Astrocyte of the spinal cord (primary cell): ENCODE data around the gene PNCK.

ENCODE experiments used
- DNase-seq: peaks from one replicate; pipeline ENCODE4 v3.0.0; 2011; ENCODE audit warnings: low read depth, low spot score
- H3K4me3 ChIP-seq: 2 replicates; pipeline ENCODE4 v1.5.1; 2011; ENCODE audit warnings: low read depth, mild to moderate bottlenecking, low read length, moderate library complexity
- in situ Hi-C: cut with HindIII; loops from 2 replicates; pipeline ENCODE4 v1.10.0; 2017; ENCODE audit warnings: low sequenced_read_pairs
- TF ChIP-seq, protein P1 (sequence below): IDR thresholded peaks from 2 replicates; pipeline ENCODE4 v1.5.1; 2012; ENCODE audit warnings: low read depth, mild to moderate bottlenecking, low read length, inconsistent platforms

The PNCK gene

DNA sequence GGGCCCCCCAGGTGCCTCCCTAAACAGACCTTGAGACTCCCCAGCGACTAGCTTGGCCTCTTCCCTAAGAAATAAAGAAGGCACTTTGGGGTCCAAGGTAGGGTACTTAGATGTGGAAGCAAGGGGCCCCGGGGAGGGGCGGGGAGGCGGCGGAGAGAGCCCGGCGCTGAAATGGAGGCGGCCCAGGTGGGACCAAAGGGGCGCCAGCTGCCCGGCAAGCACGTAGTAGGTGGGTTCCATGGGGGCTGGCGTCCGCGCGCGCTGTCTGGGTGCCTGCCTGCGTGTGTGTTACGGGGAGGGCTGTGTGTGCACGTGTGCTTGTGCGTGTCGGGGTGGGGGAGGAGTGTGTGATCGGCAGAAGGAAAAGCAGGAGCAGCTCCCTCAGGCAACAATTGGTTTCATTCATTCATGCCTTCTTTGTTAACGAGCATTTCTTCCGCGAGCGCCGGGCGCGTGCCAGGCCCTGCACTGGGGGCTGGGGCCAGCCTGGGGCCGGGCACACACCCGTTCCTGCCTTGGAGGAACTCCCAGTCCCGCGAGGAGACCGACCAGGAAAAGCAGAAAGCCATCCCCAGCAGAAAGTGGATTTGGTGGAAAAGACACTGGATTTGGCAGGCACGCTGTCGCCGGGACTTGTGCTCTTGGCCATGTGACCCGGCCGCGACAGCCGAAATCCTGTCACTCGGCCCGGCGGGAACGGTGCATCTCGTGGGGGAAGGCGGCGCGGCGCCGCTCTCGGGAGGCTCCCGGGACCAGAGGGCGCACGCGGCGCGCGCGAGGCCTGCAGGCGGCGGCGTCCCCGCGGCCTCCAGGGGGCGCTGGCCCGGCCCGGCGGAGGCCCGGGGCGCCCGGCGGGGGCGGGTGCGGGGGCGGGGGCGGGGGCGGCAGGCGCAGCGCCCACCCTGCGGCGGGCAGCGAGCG is 29.9 kb downstream of the PNCK start:
- TF ChIP-seq, protein P1, sequence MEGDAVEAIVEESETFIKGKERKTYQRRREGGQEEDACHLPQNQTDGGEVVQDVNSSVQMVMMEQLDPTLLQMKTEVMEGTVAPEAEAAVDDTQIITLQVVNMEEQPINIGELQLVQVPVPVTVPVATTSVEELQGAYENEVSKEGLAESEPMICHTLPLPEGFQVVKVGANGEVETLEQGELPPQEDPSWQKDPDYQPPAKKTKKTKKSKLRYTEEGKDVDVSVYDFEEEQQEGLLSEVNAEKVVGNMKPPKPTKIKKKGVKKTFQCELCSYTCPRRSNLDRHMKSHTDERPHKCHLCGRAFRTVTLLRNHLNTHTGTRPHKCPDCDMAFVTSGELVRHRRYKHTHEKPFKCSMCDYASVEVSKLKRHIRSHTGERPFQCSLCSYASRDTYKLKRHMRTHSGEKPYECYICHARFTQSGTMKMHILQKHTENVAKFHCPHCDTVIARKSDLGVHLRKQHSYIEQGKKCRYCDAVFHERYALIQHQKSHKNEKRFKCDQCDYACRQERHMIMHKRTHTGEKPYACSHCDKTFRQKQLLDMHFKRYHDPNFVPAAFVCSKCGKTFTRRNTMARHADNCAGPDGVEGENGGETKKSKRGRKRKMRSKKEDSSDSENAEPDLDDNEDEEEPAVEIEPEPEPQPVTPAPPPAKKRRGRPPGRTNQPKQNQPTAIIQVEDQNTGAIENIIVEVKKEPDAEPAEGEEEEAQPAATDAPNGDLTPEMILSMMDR: no peak
- no peak overlapping the region for H3K4me3 ChIP-seq
- DNase-seq: no peak
- in situ Hi-C loops: no loop called here

DNA sequence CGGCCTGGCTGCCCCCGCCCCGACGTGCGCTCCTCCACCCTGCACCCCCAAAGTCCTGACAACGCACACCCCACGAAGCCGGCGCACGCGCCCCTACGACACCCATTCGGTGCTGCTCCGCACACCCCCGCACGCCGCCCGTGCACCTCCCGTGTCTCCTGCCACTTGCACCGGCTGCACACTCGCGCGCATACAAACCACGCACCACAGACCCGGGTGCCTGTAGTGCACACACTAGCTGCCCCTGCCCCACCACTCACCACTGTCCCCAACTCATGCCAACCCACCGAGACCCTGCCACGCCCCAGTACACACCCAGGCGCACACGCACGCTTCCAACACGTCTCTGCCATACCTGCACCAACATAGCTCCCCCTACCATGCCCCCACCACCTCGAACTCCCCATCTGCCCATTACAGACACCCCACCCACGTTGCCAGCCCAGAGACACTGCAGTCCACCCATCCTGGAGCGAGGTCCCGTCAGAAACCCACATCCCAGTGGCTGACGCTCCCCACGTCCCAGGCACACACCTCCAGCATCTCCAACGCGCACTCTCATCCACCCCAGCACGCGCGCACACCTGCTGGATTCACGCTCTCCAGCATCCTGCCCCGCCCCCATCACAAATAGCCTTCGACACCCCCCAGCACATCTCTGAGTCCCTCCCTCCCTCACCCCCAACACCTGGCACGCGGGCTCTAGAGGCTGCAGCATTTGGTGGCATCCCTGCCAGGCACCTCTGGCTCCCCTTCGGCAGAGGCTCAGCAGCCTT is 30.8 kb downstream of the PNCK start:
- no peak overlapping the region for H3K4me3 ChIP-seq
- in situ Hi-C loops: no loop called here
- no peak for DNase-seq
- TF ChIP-seq, protein P1: no peak

DNA sequence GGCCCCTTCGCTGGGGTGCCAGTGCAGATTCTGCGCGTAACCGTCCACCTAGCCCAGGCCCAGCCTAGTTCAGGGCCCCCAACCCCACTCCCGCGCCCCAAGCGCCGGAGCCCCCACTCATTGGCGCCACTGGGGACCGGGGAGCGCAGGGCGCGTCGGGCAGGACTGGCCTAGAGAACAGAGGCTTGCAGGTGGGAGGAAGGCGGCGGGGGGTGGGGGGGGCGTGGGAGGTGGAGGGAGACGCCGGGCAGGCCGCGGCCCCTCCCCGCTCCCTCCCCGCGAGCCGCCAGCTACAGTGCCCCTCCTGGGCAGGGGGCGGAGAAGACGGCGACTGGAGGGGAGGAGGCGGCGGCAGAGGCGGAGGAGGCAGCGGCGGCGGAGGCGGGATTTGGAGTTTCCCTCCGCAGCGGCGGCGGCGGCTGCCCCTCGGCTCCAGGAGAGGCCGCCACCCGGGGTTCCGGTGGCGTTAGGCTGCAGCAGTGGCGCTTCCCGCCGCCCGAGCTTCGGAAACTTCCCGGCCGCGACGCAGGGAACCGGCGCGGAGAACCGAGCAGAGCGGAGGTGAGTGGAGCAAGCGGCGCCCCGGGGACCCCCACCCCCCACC is 31.5 kb downstream of the PNCK start:
- in situ Hi-C loops: no loop called here
- TF ChIP-seq, protein P1: no peak
- DNase-seq: no peak
- no peak overlapping the region for H3K4me3 ChIP-seq

DNA sequence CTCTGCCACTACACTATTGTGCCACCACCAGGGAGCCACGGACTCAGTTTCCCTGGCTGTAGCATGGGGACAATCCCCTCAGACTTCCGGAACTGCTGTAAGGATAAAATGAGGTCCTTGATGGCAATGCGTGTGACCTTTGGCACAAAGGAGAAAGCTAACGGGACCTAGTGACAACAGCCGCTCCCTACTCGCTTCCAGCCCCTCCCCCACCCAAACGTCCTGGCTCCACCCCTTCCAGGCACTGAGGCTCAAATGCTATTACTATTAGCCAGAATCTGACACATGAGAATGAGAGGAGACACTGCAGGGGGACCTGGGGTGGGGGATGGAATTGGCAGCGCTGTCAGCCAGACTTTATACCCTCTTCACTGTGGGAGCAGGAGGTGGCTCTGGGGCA is 32.0 kb downstream of the PNCK start:
- no peak overlapping the region for H3K4me3 ChIP-seq
- in situ Hi-C loops: no loop called here
- TF ChIP-seq, protein P1: no peak

DNA sequence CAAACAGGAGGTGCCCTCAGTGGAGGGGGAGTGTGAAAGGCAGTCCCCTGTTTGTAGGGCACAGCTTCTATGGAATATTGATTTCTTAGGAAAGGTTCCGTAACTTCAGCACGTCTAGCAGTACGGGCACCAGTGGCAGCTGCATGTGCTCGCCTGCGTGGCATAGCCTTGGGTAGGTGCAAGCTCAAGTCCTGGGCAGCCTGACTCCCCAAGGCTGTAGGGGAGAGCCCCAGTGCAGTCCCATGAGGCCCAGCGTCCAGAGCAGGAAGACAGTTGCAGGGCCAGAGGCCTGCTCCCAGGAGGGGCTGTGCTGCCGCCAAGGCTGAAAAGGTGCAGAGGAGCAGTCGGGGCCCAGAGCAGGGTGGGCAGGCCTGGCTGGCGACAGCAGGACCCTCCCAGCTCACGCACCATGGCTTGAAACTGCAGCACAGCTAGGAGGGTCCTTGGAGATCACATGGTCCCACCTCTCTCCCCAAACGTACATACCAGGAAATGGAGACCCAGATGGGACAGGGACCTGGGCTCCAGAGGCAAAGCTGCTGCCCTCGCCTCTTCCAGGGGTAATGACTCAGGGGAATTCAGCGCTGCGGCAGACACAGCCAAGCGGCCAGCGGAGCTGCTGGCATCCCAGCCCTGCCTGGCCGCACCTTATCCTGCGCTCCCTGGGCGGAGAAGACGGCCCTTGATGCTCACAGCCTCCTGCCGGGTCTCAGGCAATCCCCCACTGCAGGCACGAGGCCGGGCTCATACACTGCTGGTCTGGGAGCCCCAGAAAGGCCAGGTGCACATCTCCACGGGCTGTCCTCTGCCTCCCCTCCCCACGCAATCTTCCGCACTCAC is 32.7 kb downstream of the PNCK start:
- TF ChIP-seq, protein P1: no peak
- in situ Hi-C loops: no loop called here
- DNase-seq: no peak
- no peak overlapping the region for H3K4me3 ChIP-seq

More for the DNA sequence above, 32.0 kb downstream of the PNCK start:
- DNase-seq: no peak
